Stimulated activated CD4-positive, alpha-beta T cell treated with anti-CD3 and anti-CD28 coated beads, Interleukin-1b, Interleukin-23, amount 100 ng/mL, for 48 hours (primary cell): ENCODE measurements around the gene PPP1R2B.

Source experiments
- DNase-seq: peaks from one replicate; pipeline ENCODE4 v3.0.0-alpha.2; 2020

The PPP1R2B gene

GRCh38 chr5:156879665-156880285, 29.7 kb downstream of the PPP1R2B start:
- no peak for DNase-seq

GRCh38 chr5:156883316-156883875, 33.3 kb downstream of the PPP1R2B start:
- no peak for DNase-seq

GRCh38 chr5:156888520-156888919, 38.4 kb downstream of the PPP1R2B start:
- DNase-seq = no peak

GRCh38 chr5:156892223-156892622, 42.1 kb downstream of the PPP1R2B start:
- no peak for DNase-seq

GRCh38 chr5:156892864-156893263, 42.8 kb downstream of the PPP1R2B start:
- no peak for DNase-seq

- no peak for DNase-seq
Measured at GRCh38 chr5:156893517-156893916, 43.4 kb downstream of the PPP1R2B start.

GRCh38 chr5:156896546-156896945, 46.5 kb downstream of the PPP1R2B start:
- no peak for DNase-seq
